Mucosa of rectum (tissue), 2 donors: ENCODE results near the gene PDYN.
"Not testable (repeated sequence)": the region's sequence is repeated elsewhere in the genome, so short reads cannot be mapped to it uniquely, and the experiment has no call there.

Experiments
- H3K27ac ChIP-seq, 2 donors: one replicate each; pipeline ENCODE4 v1.7.0; 2013; ENCODE audit warnings: inconsistent platforms in 2 of 2, low read depth in 2 of 2, low read length in 2 of 2
- H3K27me3 ChIP-seq, 2 donors: one replicate each; pipeline ENCODE4 v1.7.0; 2013; ENCODE audit warnings: low read length in 2 of 2; ENCODE audit not compliant: control insufficient read depth in 2 of 2, insufficient read depth in 2 of 2
- H3K36me3 ChIP-seq, 2 donors: one replicate each; pipeline ENCODE4 v1.7.0; 2013; ENCODE audit warnings: low read length in 2 of 2; ENCODE audit not compliant: control insufficient read depth in 2 of 2, insufficient read depth in 2 of 2
- H3K4me1 ChIP-seq, 2 donors: one replicate each; pipeline ENCODE4 v1.7.0; 2013; ENCODE audit warnings: low read length in 2 of 2, mild to moderate bottlenecking in 1 of 2; ENCODE audit not compliant: control insufficient read depth in 2 of 2, insufficient read depth in 2 of 2
- H3K4me3 ChIP-seq, 2 donors: one replicate each; pipeline ENCODE4 v1.7.0; 2013; ENCODE audit warnings: low read length in 2 of 2
- H3K9ac ChIP-seq, 2 donors: one replicate each; pipeline ENCODE4 v1.7.0; 2013; ENCODE audit warnings: low read length in 2 of 2, low read depth in 1 of 2, mild to moderate bottlenecking in 1 of 2
- H3K9me3 ChIP-seq, 2 donors: one replicate each; pipeline ENCODE4 v1.7.0; 2013; ENCODE audit warnings: low read length in 2 of 2; ENCODE audit not compliant: control insufficient read depth in 2 of 2
- donor health status: healthy.
- donor health status: Normal muscosa, but diverticular disease.

PDYN gene

GRCh38 chr20:1993986-1994385 is at the start of gene PDYN:
Gene PDYN (minus strand): TSS chr20:1994058. CDS start chr20:1983084, 10,974 bp downstream.
- H3K27me3 ChIP-seq, result peaks cover 14 to 18% of the 10 kb centered on the region in 2 donors
- no peak within 1 kb of the TSS for H3K4me3 ChIP-seq

GRCh38 chr20:2042400-2042799 is 48.5 kb upstream of the PDYN start:
- no peak overlapping the region for H3K9ac ChIP-seq
- H3K27me3 ChIP-seq, result peaks cover 0 to 6% of the 10 kb centered on the region in 2 donors
- H3K4me1 ChIP-seq, result no peaks in the 10 kb centered on the region
- no peak overlapping the region for H3K27ac ChIP-seq
- no peaks in the 10 kb centered on the region for H3K36me3 ChIP-seq
- no peak overlapping the region for H3K4me3 ChIP-seq
- H3K9me3 ChIP-seq, result no peaks in the 10 kb centered on the region

More at GRCh38 chr20:1993986-1994385, at the start of gene PDYN:
- Histone ChIP-seq H3K9me3 (no peaks in the 10 kb centered on the region), H3K9ac (no peak within 1 kb of the TSS), H3K36me3 (no peaks in the 10 kb centered on the region), H3K27ac (no peak within 1 kb of the TSS), H3K4me1 (no peaks in the 10 kb centered on the region)

- Histone ChIP-seq H3K9me3 (no peaks in the 10 kb centered on the region), H3K36me3 (no peaks in the 10 kb centered on the region), H3K4me1 (no peaks in the 10 kb centered on the region), H3K27me3 (peaks cover 0 to 11% of the 10 kb centered on the region in 2 donors), H3K9ac (no peak overlapping the region), H3K4me3 (no peak overlapping the region), H3K27ac (no peak overlapping the region)
These were observed 44.3 kb upstream of the PDYN start for GRCh38 chr20:2038161-2038560.

- Histone ChIP-seq H3K36me3 (no peaks in the 10 kb centered on the region), H3K9me3 (no peaks in the 10 kb centered on the region), H3K9ac (no peak overlapping the region), H3K27me3 (peaks cover 0 to 11% of the 10 kb centered on the region in 2 donors), H3K4me3 (no peak overlapping the region), H3K27ac (no peak overlapping the region), H3K4me1 (no peaks in the 10 kb centered on the region)
These were observed 43.5 kb upstream of the PDYN start for GRCh38 chr20:2037296-2037914.

- not testable (repeated sequence) for H3K27me3 ChIP-seq
These were observed 42.5 kb upstream of the PDYN start for GRCh38 chr20:2036357-2036756.

GRCh38 chr20:2032168-2032567 is 38.3 kb upstream of the PDYN start:
- H3K27ac ChIP-seq, result no peak overlapping the region
- H3K9me3 ChIP-seq, result no peaks in the 10 kb centered on the region
- H3K4me3 ChIP-seq, result no peak overlapping the region
- H3K27me3 ChIP-seq, result peaks cover 2 to 5% of the 10 kb centered on the region in 2 donors
- no peaks in the 10 kb centered on the region for H3K36me3 ChIP-seq
- H3K4me1 ChIP-seq, result no peaks in the 10 kb centered on the region
- H3K9ac ChIP-seq, result no peak overlapping the region

More at GRCh38 chr20:2036357-2036756, 42.5 kb upstream of the PDYN start:
- not testable (repeated sequence) for H3K27ac ChIP-seq, H3K4me3 ChIP-seq, H3K9ac ChIP-seq, H3K36me3 ChIP-seq, H3K9me3 ChIP-seq, H3K4me1 ChIP-seq

GRCh38 chr20:2026514-2026913 is 32.7 kb upstream of the PDYN start:
- Histone ChIP-seq H3K27me3 (peaks cover 0 to 8% of the 10 kb centered on the region in 2 donors), H3K9me3 (no peaks in the 10 kb centered on the region), H3K36me3 (no peaks in the 10 kb centered on the region), H3K9ac (no peak overlapping the region), H3K4me1 (no peaks in the 10 kb centered on the region), H3K27ac (no peak overlapping the region), H3K4me3 (no peak overlapping the region)

- no peak overlapping the region for H3K4me3 ChIP-seq
- no peak overlapping the region for H3K27ac ChIP-seq
- H3K9me3 ChIP-seq, result no peaks in the 10 kb centered on the region
- H3K9ac ChIP-seq, result no peak overlapping the region
- no peaks in the 10 kb centered on the region for H3K4me1 ChIP-seq
- H3K27me3 ChIP-seq, result peaks cover 0 to 8% of the 10 kb centered on the region in 2 donors
- no peaks in the 10 kb centered on the region for H3K36me3 ChIP-seq
These were observed 32.1 kb upstream of the PDYN start for GRCh38 chr20:2026004-2026403.

GRCh38 chr20:2023151-2023550 is 29.3 kb upstream of the PDYN start:
- Histone ChIP-seq H3K9me3 (no peaks in the 10 kb centered on the region), H3K36me3 (no peaks in the 10 kb centered on the region), H3K4me3 (no peak overlapping the region), H3K4me1 (no peaks in the 10 kb centered on the region), H3K27ac (no peak overlapping the region), H3K9ac (no peak overlapping the region), H3K27me3 (peaks cover 0 to 5% of the 10 kb centered on the region in 2 donors)

- Histone ChIP-seq H3K4me1 (no peaks in the 10 kb centered on the region), H3K27me3 (peaks cover 0 to 5% of the 10 kb centered on the region in 2 donors), H3K9me3 (no peaks in the 10 kb centered on the region), H3K4me3 (no peak overlapping the region), H3K36me3 (no peaks in the 10 kb centered on the region), H3K27ac (no peak overlapping the region), H3K9ac (no peak overlapping the region)
These were observed 28.3 kb upstream of the PDYN start for GRCh38 chr20:2022163-2022562.
